GM12891 (cell line): ENCODE results near the gene MMP20.

Source experiments
- POLR2A ChIP-seq: IDR thresholded peaks from 2 replicates; pipeline ENCODE4 v1.6.1; 2011; ENCODE audit warnings: low read depth, low read length, control low read depth
- POLR2AphosphoS5 ChIP-seq: IDR thresholded peaks from 2 replicates; pipeline ENCODE4 v1.6.1; 2011; ENCODE audit warnings: low read depth, low read length, control low read depth
- SPI1 ChIP-seq: IDR thresholded peaks from 2 replicates; pipeline ENCODE4 v1.6.1; 2011; ENCODE audit warnings: low read depth, low read length, control low read depth
- TAF1 ChIP-seq: IDR thresholded peaks from 2 replicates; pipeline ENCODE4 v1.6.1; 2011; ENCODE audit warnings: low read depth, low read length, control low read depth

DNA sequence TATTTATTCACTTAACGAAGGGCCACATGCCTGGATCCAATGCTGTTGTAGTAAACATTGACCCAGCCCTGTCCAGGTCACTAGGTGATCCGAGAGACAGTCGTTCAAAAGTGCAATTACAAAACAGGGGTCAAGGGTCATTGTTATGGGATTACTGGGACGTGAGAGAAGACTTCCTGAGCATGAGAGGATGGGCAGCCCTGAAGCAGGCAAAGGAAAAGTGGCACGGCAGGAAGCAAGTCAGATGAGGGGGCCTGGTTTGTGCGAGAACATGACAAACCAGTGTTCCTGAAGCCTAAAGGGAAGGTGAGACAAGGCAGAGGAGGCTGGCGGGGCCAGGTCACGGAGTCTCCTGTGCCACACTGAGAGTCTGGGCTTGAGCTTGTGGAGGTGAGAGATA is 15.8 kb upstream of the MMP20 start:
- TF ChIP-seq POLR2AphosphoS5 (no peak), TAF1 (no peak), POLR2A (no peak), SPI1 (no peak)
